Measurements from ENCODE around the gene ZC3H14. TPM values are rescaled to one million over a fixed set of nuclear protein-coding genes. Genes with fewer than 3 reads are reported as not detected.

ZC3H14 gene
- total RNA-seq, 5 donors from 2014 or later (not counting 1 experiment from before 2014, with no cell fraction given) = 32.2 to 50.6 (median 40.1) TPM

- peaks cover 34% of the 10 kb centered on the region for H3K36me3 Mint-ChIP-seq
- WGBS (ENCODE audit: insufficient coverage) = 86% methylated on average over 1 of the region's 1 CpG
- no peaks in the 10 kb centered on the region for H3K9me3 Mint-ChIP-seq
- ChIA-PET POLR2A (no interaction called here), CTCF (no interaction called here)
- H3K4me3 ChIP-seq (ENCODE audit: control insufficient read depth in 1 of 2, extremely low read depth in 1 of 2, low read length in 1 of 2) = no peak overlapping the region
- peaks cover 0 to 2% of the 10 kb centered on the region in 2 experiments for H3K4me1 ChIP-seq (ENCODE audit: control insufficient read depth in 1 of 2, extremely low read depth in 1 of 2, insufficient read depth in 2 of 2, low read length in 2 of 2)
- peaks cover 6 to 10% (median 8%) of the 10 kb centered on the region in 3 donors for H3K4me1 Mint-ChIP-seq
- no peaks in the 10 kb centered on the region for H3K27me3 Mint-ChIP-seq
- no peaks in the 10 kb centered on the region for H3K27me3 ChIP-seq (replicated peaks in 1 of 2; ENCODE audit: control insufficient read depth in 2 of 2, extremely low read depth in 1 of 2, insufficient read depth in 2 of 2, low read length in 1 of 2)
- ATAC-seq (replicated peaks in 1 of 4) = no peak
- DNase-seq = no peak
- H3K27ac Mint-ChIP-seq = no peak overlapping the region
- H3K27ac ChIP-seq (ENCODE audit: low read length) = no peak overlapping the region
- no peak overlapping the region for H3K4me3 Mint-ChIP-seq
- H3K9me3 ChIP-seq = no peaks in the 10 kb centered on the region
- H3K36me3 ChIP-seq (ENCODE audit: control insufficient read depth in 2 of 2, extremely low read depth in 1 of 2, insufficient read depth in 1 of 2, low read length in 1 of 2) = peaks cover 0 to 11% of the 10 kb centered on the region in 2 donors
These were observed 54.6 kb downstream of the ZC3H14 start for GRCh38 chr14:88617479-88617878.

DNA sequence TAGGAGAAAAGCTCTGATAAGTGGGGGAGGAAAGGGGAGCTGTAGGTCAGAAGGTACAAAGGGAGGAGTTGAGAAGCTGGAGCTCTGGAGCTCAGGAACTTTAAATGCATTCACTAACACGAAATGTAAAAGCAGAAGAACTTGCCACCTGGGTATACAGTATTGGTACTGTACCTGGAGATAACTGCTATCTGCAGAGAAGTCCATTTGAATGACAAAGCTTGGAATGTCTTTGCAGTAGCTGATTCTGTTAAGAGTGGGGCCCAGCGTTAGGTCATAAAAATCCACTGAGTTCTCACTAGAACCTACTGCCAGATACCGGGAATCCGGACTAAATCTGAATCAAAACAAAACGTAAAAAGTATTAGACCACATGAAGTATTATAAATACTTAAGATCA lies 55.6 kb downstream of the ZC3H14 start:
- 100% methylated on average over 1 of the region's 5 CpGs for WGBS (ENCODE audit: insufficient coverage)
- POLR2A ChIA-PET = no interaction called here
- Histone ChIP-seq H3K4me1 (ENCODE audit: control insufficient read depth in 1 of 2, extremely low read depth in 1 of 2, insufficient read depth in 2 of 2, low read length in 2 of 2) (no peaks in the 10 kb centered on the region), H3K9me3 (no peaks in the 10 kb centered on the region), H3K27me3 (replicated peaks in 1 of 2; ENCODE audit: control insufficient read depth in 2 of 2, extremely low read depth in 1 of 2, insufficient read depth in 2 of 2, low read length in 1 of 2) (no peaks in the 10 kb centered on the region), H3K36me3 (ENCODE audit: control insufficient read depth in 2 of 2, extremely low read depth in 1 of 2, insufficient read depth in 1 of 2, low read length in 1 of 2) (peaks cover 0 to 6% of the 10 kb centered on the region in 2 donors), H3K4me3 (ENCODE audit: control insufficient read depth in 1 of 2, extremely low read depth in 1 of 2, low read length in 1 of 2) (no peak overlapping the region), H3K27ac (ENCODE audit: low read length) (no peak overlapping the region)
- CTCF ChIA-PET = no interaction called here
- Mint-ChIP-seq H3K36me3 (peaks cover 29% of the 10 kb centered on the region), H3K9me3 (no peaks in the 10 kb centered on the region), H3K27me3 (no peaks in the 10 kb centered on the region), H3K4me1 (peaks cover 3% of the 10 kb centered on the region in 3 donors), H3K4me3 (no peak overlapping the region), H3K27ac (no peak overlapping the region)
- no peak for ATAC-seq (replicated peaks in 1 of 4)
- DNase-seq = no peak

GRCh38 chr14:88621100-88621499 lies 58.3 kb downstream of the ZC3H14 start:
- H3K4me1 Mint-ChIP-seq = no peaks in the 10 kb centered on the region
- ATAC-seq (replicated peaks in 1 of 4) = no peak
- ChIA-PET POLR2A (no interaction called here), CTCF (no interaction called here)
- no peak overlapping the region for H3K27ac Mint-ChIP-seq
- 100% methylated on average over 2 of the region's 2 CpGs for WGBS (ENCODE audit: insufficient coverage)
- no peaks in the 10 kb centered on the region for H3K27me3 Mint-ChIP-seq
- DNase-seq = no peak
- Histone ChIP-seq H3K4me1 (ENCODE audit: control insufficient read depth in 1 of 2, extremely low read depth in 1 of 2, insufficient read depth in 2 of 2, low read length in 2 of 2) (no peaks in the 10 kb centered on the region), H3K4me3 (ENCODE audit: control insufficient read depth in 1 of 2, extremely low read depth in 1 of 2, low read length in 1 of 2) (no peak overlapping the region), H3K27ac (ENCODE audit: low read length) (no peak overlapping the region), H3K36me3 (ENCODE audit: control insufficient read depth in 2 of 2, extremely low read depth in 1 of 2, insufficient read depth in 1 of 2, low read length in 1 of 2) (peaks cover 0 to 3% of the 10 kb centered on the region in 2 donors), H3K9me3 (no peaks in the 10 kb centered on the region), H3K27me3 (replicated peaks in 1 of 2; ENCODE audit: control insufficient read depth in 2 of 2, extremely low read depth in 1 of 2, insufficient read depth in 2 of 2, low read length in 1 of 2) (no peaks in the 10 kb centered on the region)
- H3K9me3 Mint-ChIP-seq = no peaks in the 10 kb centered on the region
- H3K4me3 Mint-ChIP-seq = no peak overlapping the region
- H3K36me3 Mint-ChIP-seq = peaks cover 26% of the 10 kb centered on the region

GRCh38 chr14:88625671-88626070 lies 62.8 kb downstream of the ZC3H14 start:
- ChIA-PET CTCF (no interaction called here), POLR2A (no interaction called here)
- H3K27me3 ChIP-seq (replicated peaks in 1 of 2; ENCODE audit: control insufficient read depth in 2 of 2, extremely low read depth in 1 of 2, insufficient read depth in 2 of 2, low read length in 1 of 2) = no peaks in the 10 kb centered on the region
- no peak overlapping the region for H3K4me3 ChIP-seq (ENCODE audit: control insufficient read depth in 1 of 2, extremely low read depth in 1 of 2, low read length in 1 of 2)
- Mint-ChIP-seq H3K27ac (no peak overlapping the region), H3K4me1 (no peaks in the 10 kb centered on the region), H3K36me3 (peaks cover 24% of the 10 kb centered on the region), H3K27me3 (no peaks in the 10 kb centered on the region), H3K4me3 (no peak overlapping the region), H3K9me3 (no peaks in the 10 kb centered on the region)
- no CpG with 5 or more reads among the region's 3 CpGs for WGBS (ENCODE audit: insufficient coverage)
- no peak overlapping the region for H3K27ac ChIP-seq (ENCODE audit: low read length)
- H3K4me1 ChIP-seq (ENCODE audit: control insufficient read depth in 1 of 2, extremely low read depth in 1 of 2, insufficient read depth in 2 of 2, low read length in 2 of 2) = no peaks in the 10 kb centered on the region
- no peaks in the 10 kb centered on the region for H3K9me3 ChIP-seq
- ATAC-seq (replicated peaks in 1 of 4) (no peak), DNase-seq (no peak)
- no peaks in the 10 kb centered on the region for H3K36me3 ChIP-seq (ENCODE audit: control insufficient read depth in 2 of 2, extremely low read depth in 1 of 2, insufficient read depth in 1 of 2, low read length in 1 of 2)

GRCh38 chr14:88628033-88628432 lies 65.2 kb downstream of the ZC3H14 start:
- no peak for DNase-seq
- H3K4me3 Mint-ChIP-seq = no peak overlapping the region
- Histone ChIP-seq H3K36me3 (ENCODE audit: control insufficient read depth in 2 of 2, extremely low read depth in 1 of 2, insufficient read depth in 1 of 2, low read length in 1 of 2) (no peaks in the 10 kb centered on the region), H3K9me3 (no peaks in the 10 kb centered on the region), H3K4me3 (ENCODE audit: control insufficient read depth in 1 of 2, extremely low read depth in 1 of 2, low read length in 1 of 2) (no peak overlapping the region), H3K27ac (ENCODE audit: low read length) (no peak overlapping the region), H3K4me1 (ENCODE audit: control insufficient read depth in 1 of 2, extremely low read depth in 1 of 2, insufficient read depth in 2 of 2, low read length in 2 of 2) (no peaks in the 10 kb centered on the region), H3K27me3 (replicated peaks in 1 of 2; ENCODE audit: control insufficient read depth in 2 of 2, extremely low read depth in 1 of 2, insufficient read depth in 2 of 2, low read length in 1 of 2) (no peaks in the 10 kb centered on the region)
- H3K36me3 Mint-ChIP-seq = peaks cover 22% of the 10 kb centered on the region
- no peak for ATAC-seq (replicated peaks in 1 of 4)
- no peaks in the 10 kb centered on the region for H3K27me3 Mint-ChIP-seq
- no peaks in the 10 kb centered on the region for H3K9me3 Mint-ChIP-seq
- ChIA-PET CTCF (no interaction called here), POLR2A (no interaction called here)
- no peak overlapping the region for H3K27ac Mint-ChIP-seq
- H3K4me1 Mint-ChIP-seq = no peaks in the 10 kb centered on the region

GRCh38 chr14:88628462-88628861 lies 65.6 kb downstream of the ZC3H14 start:
- no peak for DNase-seq
- H3K27me3 Mint-ChIP-seq = no peaks in the 10 kb centered on the region
- H3K36me3 ChIP-seq (ENCODE audit: control insufficient read depth in 2 of 2, extremely low read depth in 1 of 2, insufficient read depth in 1 of 2, low read length in 1 of 2) = no peaks in the 10 kb centered on the region
- H3K9me3 Mint-ChIP-seq = no peaks in the 10 kb centered on the region
- H3K4me3 Mint-ChIP-seq = no peak overlapping the region
- no peaks in the 10 kb centered on the region for H3K27me3 ChIP-seq (replicated peaks in 1 of 2; ENCODE audit: control insufficient read depth in 2 of 2, extremely low read depth in 1 of 2, insufficient read depth in 2 of 2, low read length in 1 of 2)
- H3K36me3 Mint-ChIP-seq = peaks cover 22% of the 10 kb centered on the region
- ATAC-seq (replicated peaks in 1 of 4) = no peak
- no peaks in the 10 kb centered on the region for H3K4me1 Mint-ChIP-seq
- no peaks in the 10 kb centered on the region for H3K9me3 ChIP-seq
- no peak overlapping the region for H3K27ac ChIP-seq (ENCODE audit: low read length)
- H3K27ac Mint-ChIP-seq = no peak overlapping the region
- no peak overlapping the region for H3K4me3 ChIP-seq (ENCODE audit: control insufficient read depth in 1 of 2, extremely low read depth in 1 of 2, low read length in 1 of 2)
- CTCF ChIA-PET = no interaction called here
- POLR2A ChIA-PET = no interaction called here
- no peaks in the 10 kb centered on the region for H3K4me1 ChIP-seq (ENCODE audit: control insufficient read depth in 1 of 2, extremely low read depth in 1 of 2, insufficient read depth in 2 of 2, low read length in 2 of 2)

DNA sequence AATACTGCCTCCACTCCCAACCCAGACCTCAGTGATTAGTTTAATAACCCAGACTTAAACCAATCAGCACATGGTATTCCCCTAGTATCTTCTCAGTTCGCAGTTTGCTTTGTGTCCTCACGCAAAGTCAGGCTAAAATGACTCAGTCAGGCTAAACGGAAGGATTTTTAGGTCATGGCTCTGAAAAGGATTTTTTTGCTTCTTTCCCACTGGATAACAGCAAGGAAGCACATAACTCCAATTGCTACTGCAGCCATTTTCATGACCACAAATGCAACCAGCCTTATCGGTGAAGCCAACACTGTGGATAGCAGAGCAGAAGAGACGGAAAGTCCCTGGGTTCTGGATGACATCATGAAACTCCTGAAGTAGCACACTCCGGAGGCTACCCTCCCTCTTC lies 67.7 kb downstream of the ZC3H14 start:
- Histone ChIP-seq H3K36me3 (ENCODE audit: control insufficient read depth in 2 of 2, extremely low read depth in 1 of 2, insufficient read depth in 1 of 2, low read length in 1 of 2) (no peaks in the 10 kb centered on the region), H3K27me3 (replicated peaks in 1 of 2; ENCODE audit: control insufficient read depth in 2 of 2, extremely low read depth in 1 of 2, insufficient read depth in 2 of 2, low read length in 1 of 2) (no peaks in the 10 kb centered on the region), H3K27ac (ENCODE audit: low read length) (no peak overlapping the region), H3K4me3 (ENCODE audit: control insufficient read depth in 1 of 2, extremely low read depth in 1 of 2, low read length in 1 of 2) (no peak overlapping the region), H3K4me1 (ENCODE audit: control insufficient read depth in 1 of 2, extremely low read depth in 1 of 2, insufficient read depth in 2 of 2, low read length in 2 of 2) (no peaks in the 10 kb centered on the region), H3K9me3 (no peaks in the 10 kb centered on the region)
- 77% methylated on average over 6 of the region's 6 CpGs for WGBS (ENCODE audit: insufficient coverage)
- ChIA-PET POLR2A (interaction anchor here in 1 of 2 donors (0.7 kb wide), 1 partner anchor 105 kb away, joined by 8 read pairs; no protein-coding TSS in a partner anchor), CTCF (no interaction called here)
- DNase-seq (no peak), ATAC-seq (replicated peaks in 1 of 4) (no peak)
- Mint-ChIP-seq H3K36me3 (peaks cover 21% of the 10 kb centered on the region), H3K4me3 (no peak overlapping the region), H3K27ac (no peak overlapping the region), H3K27me3 (no peaks in the 10 kb centered on the region), H3K9me3 (no peaks in the 10 kb centered on the region), H3K4me1 (no peaks in the 10 kb centered on the region)

Measured in T-cell (primary cell).